NT2/D1 (cell line): ENCODE measurements around the gene UGT1A4.

Experiments used
- DNase-seq: peaks from one replicate; pipeline ENCODE4 v3.0.0-alpha.2; 2011; ENCODE audit warnings: low read depth, low spot score
- H3K27me3 ChIP-seq: 2 replicates; pipeline ENCODE4 v1.6.0; 2011; ENCODE audit warnings: mild to moderate bottlenecking; ENCODE audit not compliant: insufficient read length, insufficient read depth
- H3K36me3 ChIP-seq: 2 replicates; pipeline ENCODE4 v1.6.1; 2011; ENCODE audit warnings: mild to moderate bottlenecking, low read length, mixed read lengths; ENCODE audit not compliant: insufficient read depth, insufficient read length
- H3K4me1 ChIP-seq: 2 replicates; pipeline ENCODE4 v1.5.1; 2011; ENCODE audit not compliant: insufficient read depth, insufficient read length
- H3K4me3 ChIP-seq: 2 replicates; pipeline ENCODE4 v1.5.1; 2011; ENCODE audit warnings: low read depth; ENCODE audit not compliant: insufficient read length
- H3K9ac ChIP-seq: 2 replicates; pipeline ENCODE4 v1.6.0; 2011; ENCODE audit warnings: low read depth; ENCODE audit not compliant: insufficient read length
- H3K9me3 ChIP-seq: 2 replicates; pipeline ENCODE4 v1.5.1; 2011; ENCODE audit warnings: mild to moderate bottlenecking, low read length; ENCODE audit not compliant: insufficient read depth
- SUZ12 ChIP-seq: IDR thresholded peaks from 2 replicates; pipeline ENCODE4 v1.6.1; 2011; ENCODE audit not compliant: insufficient read length, insufficient read depth; ENCODE audit errors: extremely low read depth
- YY1 ChIP-seq: IDR thresholded peaks from 2 replicates; pipeline ENCODE4 v1.6.1; 2011; ENCODE audit not compliant: insufficient read length, insufficient read depth
- ZNF274 ChIP-seq: IDR thresholded peaks from 2 replicates; pipeline ENCODE4 v1.6.1; 2011; ENCODE audit warnings: mild to moderate bottlenecking, low read depth, low read length

UGT1A4 gene

DNA sequence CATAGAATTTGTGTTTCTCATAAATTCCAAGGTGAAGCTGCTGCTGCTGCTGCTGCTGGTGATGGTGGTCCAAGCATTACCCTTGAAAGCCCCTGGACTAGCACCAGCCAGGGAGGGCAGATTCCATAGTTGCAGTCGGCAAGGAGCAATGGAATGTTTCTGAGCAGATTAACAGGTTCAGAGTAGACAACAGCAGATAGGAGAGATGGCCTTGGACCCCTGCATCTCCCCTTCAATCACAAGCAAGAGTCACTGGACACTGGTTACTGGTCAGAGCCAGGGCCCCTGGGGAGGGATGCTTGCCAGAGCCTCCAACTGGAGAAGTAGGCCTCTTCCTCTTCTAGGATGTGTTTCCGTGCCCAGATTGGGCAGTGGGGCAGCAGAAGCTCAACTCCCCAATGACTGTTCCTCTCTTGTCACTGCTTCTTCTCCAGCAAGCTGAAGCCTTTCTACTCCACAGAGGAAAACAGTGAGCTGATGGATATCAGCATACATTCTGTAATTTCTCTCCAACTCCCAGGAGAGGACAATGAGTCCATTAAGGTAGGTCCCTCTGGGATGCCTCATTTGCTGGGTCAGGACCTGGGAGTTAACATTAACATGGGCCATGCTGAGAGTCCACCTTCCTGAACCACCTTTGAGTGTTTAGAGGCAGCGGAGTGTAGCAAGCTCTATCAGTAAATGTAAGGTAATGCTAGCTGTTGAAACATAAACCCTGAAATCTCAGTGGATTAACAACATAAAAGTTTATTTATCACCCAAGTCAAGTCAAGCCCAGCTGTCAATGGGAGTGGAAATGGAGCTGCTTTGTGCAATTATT, 94.9 kb downstream of the UGT1A4 start:
- no peak for DNase-seq
- H3K4me3 ChIP-seq = no peak overlapping the region
- H3K9me3 ChIP-seq = no peaks in the 10 kb centered on the region
- no peaks in the 10 kb centered on the region for H3K4me1 ChIP-seq
- H3K27me3 ChIP-seq = no peaks in the 10 kb centered on the region
- no peak overlapping the region for H3K9ac ChIP-seq
- TF ChIP-seq YY1 (no peak), SUZ12 (no peak), ZNF274 (no peak)
- H3K36me3 ChIP-seq = no peaks in the 10 kb centered on the region

GRCh38 chr2:233814056-233814835, 95.7 kb downstream of the UGT1A4 start:
- H3K36me3 ChIP-seq = no peaks in the 10 kb centered on the region
- no peaks in the 10 kb centered on the region for H3K9me3 ChIP-seq
- no peak for TF ChIP-seq YY1
- no peaks in the 10 kb centered on the region for H3K4me1 ChIP-seq
- no peak overlapping the region for H3K9ac ChIP-seq
- H3K4me3 ChIP-seq = no peak overlapping the region
- H3K27me3 ChIP-seq = peaks cover 2% of the 10 kb centered on the region
- no peak for DNase-seq

- H3K9me3 ChIP-seq = no peaks in the 10 kb centered on the region
- H3K4me3 ChIP-seq = no peak overlapping the region
- H3K36me3 ChIP-seq = no peaks in the 10 kb centered on the region
- peaks cover 2% of the 10 kb centered on the region for H3K27me3 ChIP-seq
- H3K9ac ChIP-seq = no peak overlapping the region
- no peak for DNase-seq
- no peak for TF ChIP-seq SUZ12
- TF ChIP-seq ZNF274 = no peak
- TF ChIP-seq YY1 = no peak
- no peaks in the 10 kb centered on the region for H3K4me1 ChIP-seq
These were observed 97.3 kb downstream of the UGT1A4 start for GRCh38 chr2:233815861-233816260.

DNA sequence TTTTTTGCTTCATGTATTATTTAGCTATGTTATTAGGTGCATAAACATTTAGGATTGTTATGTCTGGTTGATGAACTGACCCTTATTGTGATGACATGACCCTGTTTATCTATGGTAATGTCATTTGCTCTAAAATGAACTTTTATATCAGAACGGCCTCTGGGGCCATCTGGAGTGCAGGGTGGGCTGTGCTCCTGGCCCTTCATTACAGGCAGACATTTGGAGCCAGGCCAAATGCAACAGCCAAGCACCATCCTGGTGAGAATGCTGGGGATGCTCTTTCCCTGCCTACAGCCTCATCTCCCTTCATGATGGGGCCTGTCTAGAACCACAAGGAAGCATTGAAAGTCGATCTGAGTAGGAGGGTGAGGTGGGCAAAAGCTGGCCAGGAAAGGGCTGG, 97.8 kb downstream of the UGT1A4 start:
- H3K4me3 ChIP-seq = no peak overlapping the region
- H3K27me3 ChIP-seq = peaks cover 2% of the 10 kb centered on the region
- H3K9me3 ChIP-seq = no peaks in the 10 kb centered on the region
- no peaks in the 10 kb centered on the region for H3K4me1 ChIP-seq
- DNase-seq = no peak
- no peak overlapping the region for H3K9ac ChIP-seq
- TF ChIP-seq YY1 = no peak
- TF ChIP-seq ZNF274 = no peak
- TF ChIP-seq SUZ12 = no peak
- H3K36me3 ChIP-seq = no peaks in the 10 kb centered on the region

GRCh38 chr2:233816771-233817170, 98.2 kb downstream of the UGT1A4 start:
- Histone ChIP-seq H3K9ac (no peak overlapping the region), H3K9me3 (no peaks in the 10 kb centered on the region), H3K4me1 (no peaks in the 10 kb centered on the region), H3K36me3 (no peaks in the 10 kb centered on the region), H3K27me3 (peaks cover 2% of the 10 kb centered on the region), H3K4me3 (no peak overlapping the region)
- DNase-seq = no peak
- TF ChIP-seq SUZ12 (no peak), YY1 (no peak), ZNF274 (no peak)

GRCh38 chr2:233817361-233817911, 98.9 kb downstream of the UGT1A4 start:
- Histone ChIP-seq H3K4me3 (no peak overlapping the region), H3K4me1 (peaks cover 1% of the 10 kb centered on the region), H3K36me3 (no peaks in the 10 kb centered on the region), H3K9ac (no peak overlapping the region), H3K9me3 (no peaks in the 10 kb centered on the region), H3K27me3 (peaks cover 2% of the 10 kb centered on the region)
- DNase-seq = no peak
- TF ChIP-seq ZNF274 (no peak), YY1 (no peak), SUZ12 (no peak)

DNA sequence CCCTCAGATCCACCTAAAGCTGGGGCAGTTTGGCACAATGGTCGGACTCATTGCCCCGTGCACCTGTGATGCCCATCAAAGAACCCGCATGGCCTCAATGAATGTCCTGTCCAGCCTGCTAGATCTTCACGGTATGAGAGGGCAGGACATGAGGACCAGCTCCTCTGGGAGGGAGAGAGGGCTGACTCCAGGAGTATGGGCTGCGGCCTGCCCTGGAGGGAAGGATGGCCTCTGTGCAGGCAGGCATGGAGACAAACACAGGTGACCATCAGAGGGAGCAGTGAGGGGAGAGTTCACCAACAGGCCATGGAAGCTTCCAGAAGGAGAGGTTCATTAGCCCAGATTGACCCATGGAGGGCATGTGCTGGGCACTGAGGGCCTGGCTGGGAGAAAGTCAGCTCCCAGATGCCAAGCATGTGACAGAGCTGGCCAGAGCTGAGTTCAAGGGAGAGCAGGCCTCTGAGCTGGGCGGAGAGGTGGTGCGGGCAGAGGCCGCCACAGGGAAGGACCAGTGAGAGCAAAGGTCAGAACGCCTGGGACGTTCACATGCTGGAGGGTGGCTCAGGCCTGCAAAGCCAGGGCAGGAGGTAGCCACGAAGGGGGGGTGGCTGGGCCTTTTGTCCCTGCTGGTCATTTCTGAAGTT, 99.6 kb downstream of the UGT1A4 start:
- peaks cover 7% of the 10 kb centered on the region for H3K4me1 ChIP-seq
- H3K36me3 ChIP-seq = no peaks in the 10 kb centered on the region
- H3K27me3 ChIP-seq = peaks cover 2% of the 10 kb centered on the region
- H3K9ac ChIP-seq = no peak overlapping the region
- H3K9me3 ChIP-seq = no peaks in the 10 kb centered on the region
- H3K4me3 ChIP-seq = no peak overlapping the region
- no peak for TF ChIP-seq ZNF274
- TF ChIP-seq YY1 = no peak
- TF ChIP-seq SUZ12 = no peak
- DNase-seq = no peak
